Lower leg skin (tissue), 4 donors: Measurements from ENCODE around the gene RBM20. TPM values are rescaled to one million over a fixed set of nuclear protein-coding genes. Genes with fewer than 3 reads are reported as not detected.

Source experiments
- DNase-seq, 2 donors: peaks; one replicate each; pipeline ENCODE4 v3.0.0-alpha.2; 2019; ENCODE audit warnings: low spot score in 2 of 2
- H3K4me3 ChIP-seq: fragments of 200-600 bp; sonication (generic); 2 replicates; pipeline ENCODE4 v1.5.1; 2017; ENCODE audit warnings: mild to moderate bottlenecking, low read depth; ENCODE audit not compliant: poor library complexity, severe bottlenecking
- POLR2A ChIP-seq, 2 donors: fragments of 450-650 bp; IDR thresholded peaks; one replicate each; pipeline ENCODE4 v1.6.1; 2016 to 2017; ENCODE audit warnings: antibody characterized with exemption in 2 of 2, mild to moderate bottlenecking in 1 of 2, moderate library complexity in 1 of 2
- WGBS, 2 donors: methylation state at CpG; one replicate each; pipeline ENCODE4 v1.1.5; 2018; 5-methylcytosine and 5-hydroxymethylcytosine counted together
- intact Hi-C: fragments of 100-400 bp; cut with DNase I; formaldehyde crosslinking; loops from one replicate; pipeline ENCODE4 v1.15.0; 2023; ENCODE audit warnings: low total_unique reads
- total RNA-seq, 4 donors: library from RNA; depleted of rRNA; stranded (reverse); fragments of >200 nt; gene quantifications; one replicate each; pipeline ENCODE4 v1.1.0, GENCODE V29; 2016
- TF ChIP-seq, protein P1 (sequence below), 3 donors: fragments of 450-650 bp; IDR thresholded peaks; one replicate each; pipeline ENCODE4 v1.5.1; 2016; ENCODE audit warnings: antibody characterized with exemption in 3 of 3, mild to moderate bottlenecking in 3 of 3, moderate library complexity in 2 of 3

Gene RBM20
- total RNA-seq, 4 donors from 2014 or later: 0.66 to 6.2 (median 3.5) TPM

- no peak for DNase-seq
- WGBS, 2 donors: 73 to 76% methylated on average over 5 of the region's 5 CpGs
- H3K4me3 ChIP-seq: no peak overlapping the region
- no peak for TF ChIP-seq POLR2A (IDR thresholded peaks at IDR 0.05)
- TF ChIP-seq, protein P1, sequence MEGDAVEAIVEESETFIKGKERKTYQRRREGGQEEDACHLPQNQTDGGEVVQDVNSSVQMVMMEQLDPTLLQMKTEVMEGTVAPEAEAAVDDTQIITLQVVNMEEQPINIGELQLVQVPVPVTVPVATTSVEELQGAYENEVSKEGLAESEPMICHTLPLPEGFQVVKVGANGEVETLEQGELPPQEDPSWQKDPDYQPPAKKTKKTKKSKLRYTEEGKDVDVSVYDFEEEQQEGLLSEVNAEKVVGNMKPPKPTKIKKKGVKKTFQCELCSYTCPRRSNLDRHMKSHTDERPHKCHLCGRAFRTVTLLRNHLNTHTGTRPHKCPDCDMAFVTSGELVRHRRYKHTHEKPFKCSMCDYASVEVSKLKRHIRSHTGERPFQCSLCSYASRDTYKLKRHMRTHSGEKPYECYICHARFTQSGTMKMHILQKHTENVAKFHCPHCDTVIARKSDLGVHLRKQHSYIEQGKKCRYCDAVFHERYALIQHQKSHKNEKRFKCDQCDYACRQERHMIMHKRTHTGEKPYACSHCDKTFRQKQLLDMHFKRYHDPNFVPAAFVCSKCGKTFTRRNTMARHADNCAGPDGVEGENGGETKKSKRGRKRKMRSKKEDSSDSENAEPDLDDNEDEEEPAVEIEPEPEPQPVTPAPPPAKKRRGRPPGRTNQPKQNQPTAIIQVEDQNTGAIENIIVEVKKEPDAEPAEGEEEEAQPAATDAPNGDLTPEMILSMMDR (IDR thresholded peaks at IDR 0.05): no peak
- intact Hi-C loops: loop anchor here (5.0 kb wide), 1 partner anchor 148 kb away; no protein-coding TSS in a partner anchor
Measured at GRCh38 chr10:110744782-110745181, 100.6 kb downstream of the RBM20 start.

GRCh38 chr10:110746254-110746826 lies 102.2 kb downstream of the RBM20 start:
- no peak for TF ChIP-seq POLR2A (IDR thresholded peaks at IDR 0.05)
- TF ChIP-seq, protein P1 (IDR thresholded peaks at IDR 0.05): peak in 1 of 3 donors; percentile 48
- peak in 1 of 2 donors; percentile 72 for DNase-seq
- no peak overlapping the region for H3K4me3 ChIP-seq
- intact Hi-C loops: loop anchor here (5.0 kb wide), 1 partner anchor 146 kb away; no protein-coding TSS in a partner anchor
- WGBS, 2 donors: 1 to 3% methylated on average over 4 of the region's 4 CpGs

DNA sequence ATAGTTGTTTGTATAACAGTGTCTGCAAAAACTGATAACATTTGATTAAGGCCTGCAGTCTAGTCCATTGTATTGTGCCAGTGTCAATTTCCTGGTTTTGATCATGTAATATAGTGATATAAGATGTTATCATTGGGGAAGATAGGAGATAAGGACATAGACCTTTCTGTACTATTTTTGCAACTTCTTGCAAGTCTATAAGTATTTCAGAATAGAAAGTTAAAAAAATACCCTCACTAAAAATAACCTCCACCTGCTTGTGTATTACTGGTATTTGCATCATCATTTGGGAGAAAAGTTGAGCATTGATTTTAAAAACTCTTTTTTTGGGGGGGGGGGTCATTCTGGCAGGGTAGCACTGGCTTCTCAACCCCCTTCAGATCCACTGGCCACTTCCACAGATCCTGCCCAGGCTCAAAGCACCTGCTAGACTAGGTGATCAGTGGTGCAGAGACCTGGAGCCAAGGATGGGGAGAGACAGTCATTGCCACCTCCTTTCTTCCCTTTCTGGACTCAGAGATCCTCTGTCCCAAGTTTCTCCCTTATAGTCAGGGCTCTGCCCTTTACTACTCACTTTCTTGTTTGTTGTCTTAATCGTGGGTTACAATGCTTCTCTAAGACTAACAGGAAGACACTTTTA lies 103.0 kb downstream of the RBM20 start:
- TF ChIP-seq, protein P1 (IDR thresholded peaks at IDR 0.05): no peak
- TF ChIP-seq POLR2A (IDR thresholded peaks at IDR 0.05): no peak
- no peak for DNase-seq
- 33 to 48% methylated on average over 1 of the region's 1 CpG for WGBS, 2 donors
- intact Hi-C loops: loop anchor here (5.0 kb wide), 1 partner anchor 145 kb away; no protein-coding TSS in a partner anchor
- H3K4me3 ChIP-seq: no peak overlapping the region

GRCh38 chr10:110747609-110748464 lies 103.7 kb downstream of the RBM20 start:
- intact Hi-C loops: loop anchor here (5.0 kb wide), 1 partner anchor 144 kb away; no protein-coding TSS in a partner anchor
- H3K4me3 ChIP-seq: no peak overlapping the region
- 80 to 90% methylated on average over 2 of the region's 2 CpGs for WGBS, 2 donors
- DNase-seq: no peak
- TF ChIP-seq POLR2A (IDR thresholded peaks at IDR 0.05): no peak
- TF ChIP-seq, protein P1 (IDR thresholded peaks at IDR 0.05): no peak

DNA sequence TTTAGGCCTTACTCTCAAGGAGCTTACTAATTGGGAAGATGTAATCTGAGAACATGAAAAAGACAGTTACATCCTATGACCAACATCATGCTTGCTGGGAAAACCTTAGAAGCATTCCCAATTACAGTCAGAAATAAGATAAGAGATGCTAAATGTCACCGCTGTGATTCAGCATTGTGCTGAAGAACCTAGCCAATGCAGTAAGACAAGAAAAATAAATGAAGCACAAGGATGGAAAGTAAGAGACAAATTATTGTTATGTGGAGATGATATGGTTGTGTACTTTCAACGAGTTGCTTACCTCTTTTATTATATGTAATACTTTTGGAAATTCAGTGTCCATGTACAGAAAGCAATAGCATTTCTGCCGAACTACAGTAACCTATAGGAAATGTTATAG lies 104.8 kb downstream of the RBM20 start:
- no peak overlapping the region for H3K4me3 ChIP-seq
- no peak for TF ChIP-seq POLR2A (IDR thresholded peaks at IDR 0.05)
- TF ChIP-seq, protein P1 (IDR thresholded peaks at IDR 0.05): no peak
- no peak for DNase-seq
- intact Hi-C loops: loop anchor here (5.0 kb wide), 1 partner anchor 143 kb away; no protein-coding TSS in a partner anchor
- WGBS, 2 donors: 81 to 95% methylated on average over 3 of the region's 3 CpGs
